ENCODE data around the gene GPATCH1.

DNA sequence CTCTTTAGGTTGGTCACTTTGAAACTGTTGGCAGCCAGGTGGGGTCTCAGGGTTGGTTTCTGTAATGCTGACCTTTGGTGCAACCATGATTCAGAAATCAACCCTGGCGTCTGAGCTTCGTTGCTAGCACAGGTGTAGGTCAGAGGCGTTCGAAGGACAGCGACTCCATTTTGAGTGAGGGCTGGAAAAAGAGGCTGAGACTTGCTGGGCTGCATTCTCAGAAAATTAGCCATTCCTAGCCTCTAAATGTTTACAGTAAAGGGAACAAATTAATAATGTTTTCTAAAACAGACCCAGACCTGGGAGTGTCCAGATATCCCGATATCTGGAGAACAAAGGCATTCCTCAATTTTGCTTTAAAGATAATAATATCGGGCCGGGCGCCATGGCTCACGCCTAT lies 45.5 kb upstream of the GPATCH1 start:
- no peak for TF ChIP-seq SMC3 (IDR thresholded peaks at IDR 0.05; ENCODE audit: low read depth, low read length)
- no peak for TF ChIP-seq MXI1 (IDR thresholded peaks at IDR 0.05; ENCODE audit: borderline replicate concordance, low read depth, low read length)
- TF ChIP-seq, protein P1, sequence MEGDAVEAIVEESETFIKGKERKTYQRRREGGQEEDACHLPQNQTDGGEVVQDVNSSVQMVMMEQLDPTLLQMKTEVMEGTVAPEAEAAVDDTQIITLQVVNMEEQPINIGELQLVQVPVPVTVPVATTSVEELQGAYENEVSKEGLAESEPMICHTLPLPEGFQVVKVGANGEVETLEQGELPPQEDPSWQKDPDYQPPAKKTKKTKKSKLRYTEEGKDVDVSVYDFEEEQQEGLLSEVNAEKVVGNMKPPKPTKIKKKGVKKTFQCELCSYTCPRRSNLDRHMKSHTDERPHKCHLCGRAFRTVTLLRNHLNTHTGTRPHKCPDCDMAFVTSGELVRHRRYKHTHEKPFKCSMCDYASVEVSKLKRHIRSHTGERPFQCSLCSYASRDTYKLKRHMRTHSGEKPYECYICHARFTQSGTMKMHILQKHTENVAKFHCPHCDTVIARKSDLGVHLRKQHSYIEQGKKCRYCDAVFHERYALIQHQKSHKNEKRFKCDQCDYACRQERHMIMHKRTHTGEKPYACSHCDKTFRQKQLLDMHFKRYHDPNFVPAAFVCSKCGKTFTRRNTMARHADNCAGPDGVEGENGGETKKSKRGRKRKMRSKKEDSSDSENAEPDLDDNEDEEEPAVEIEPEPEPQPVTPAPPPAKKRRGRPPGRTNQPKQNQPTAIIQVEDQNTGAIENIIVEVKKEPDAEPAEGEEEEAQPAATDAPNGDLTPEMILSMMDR (conservative IDR thresholded peaks at IDR 0.05; ENCODE audit: low read depth, low read length) = no peak
- TF ChIP-seq ELK1 (IDR thresholded peaks at IDR 0.05; ENCODE audit: borderline replicate concordance, low read depth, low read length) = no peak
- no peak for TF ChIP-seq POLR2A (IDR thresholded peaks at IDR 0.05; ENCODE audit: low read depth, low read length)
- no peak for TF ChIP-seq CEBPB (IDR thresholded peaks at IDR 0.05; ENCODE audit: low read depth, low read length)
- TF ChIP-seq RAD21 (IDR thresholded peaks at IDR 0.05; ENCODE audit: low read length) = no peak

Data from IMR-90 (cell line).